DMS114 treated with DMSO at 0.1 percent for 48 hours (cell line): Measurements from ENCODE around the gene STARD9.
"Not testable (repeated sequence)": the region's sequence is repeated elsewhere in the genome, so short reads cannot be mapped to it uniquely, and the experiment has no call there.

ENCODE experiments used
- DNase-seq: peaks from one replicate; lab custom pipeline; 2025; ENCODE audit not compliant: unreplicated experiment; lab: John Stamatoyannopoulos, UW

STARD9 gene

GRCh38 chr15:42623951-42624350 lies 48.5 kb downstream of the STARD9 start:
- no peak for DNase-seq

- no peak for DNase-seq
Measured at GRCh38 chr15:42627485-42627884, 52.1 kb downstream of the STARD9 start.

- DNase-seq: no peak
Measured at GRCh38 chr15:42628761-42629160, 53.4 kb downstream of the STARD9 start.

- no peak for DNase-seq
Measured at GRCh38 chr15:42632105-42632675, 56.8 kb downstream of the STARD9 start.

- DNase-seq: no peak
Measured at GRCh38 chr15:42640109-42640508, 64.7 kb downstream of the STARD9 start.

GRCh38 chr15:42650208-42651066 lies 75.0 kb downstream of the STARD9 start:
- DNase-seq: peak; percentile 62

- DNase-seq: no peak
Measured at GRCh38 chr15:42665827-42666226, 90.4 kb downstream of the STARD9 start.

GRCh38 chr15:42667855-42668254 lies 92.4 kb downstream of the STARD9 start:
- no peak for DNase-seq

GRCh38 chr15:42670451-42670850 lies 95.0 kb downstream of the STARD9 start:
- DNase-seq: no peak

- no peak for DNase-seq
Measured at GRCh38 chr15:42672444-42672843, 97.0 kb downstream of the STARD9 start.

GRCh38 chr15:42674472-42674871 lies 99.1 kb downstream of the STARD9 start:
- DNase-seq: no peak

GRCh38 chr15:42675021-42675420 lies 99.6 kb downstream of the STARD9 start:
- DNase-seq: no peak

GRCh38 chr15:42679285-42680141 lies 104.1 kb downstream of the STARD9 start:
- DNase-seq: no peak

- not testable (repeated sequence) for DNase-seq
Measured at GRCh38 chr15:42680142-42680482, 104.7 kb downstream of the STARD9 start.

- DNase-seq: no peak
Measured at GRCh38 chr15:42681119-42681518, 105.7 kb downstream of the STARD9 start.

GRCh38 chr15:42686281-42686680 lies 110.9 kb downstream of the STARD9 start:
- no peak for DNase-seq

GRCh38 chr15:42687740-42688139 lies 112.3 kb downstream of the STARD9 start:
- DNase-seq: no peak

- DNase-seq: no peak
Measured at GRCh38 chr15:42688301-42688700, 112.9 kb downstream of the STARD9 start.

- DNase-seq: no peak
Measured at GRCh38 chr15:42691308-42691707, 115.9 kb downstream of the STARD9 start.

GRCh38 chr15:42691770-42692169 lies 116.4 kb downstream of the STARD9 start:
- DNase-seq: no peak

- DNase-seq: no peak
Measured at GRCh38 chr15:42692536-42692935, 117.1 kb downstream of the STARD9 start.

- no peak for DNase-seq
Measured at GRCh38 chr15:42692997-42693396, 117.6 kb downstream of the STARD9 start.
